ENCODE results near the gene PCAT7. TPM values are rescaled to one million over a fixed set of nuclear protein-coding genes. Genes with fewer than 3 reads are reported as not detected.

Gene PCAT7
- total RNA-seq, 1 experiment from 2014 or later = 4.0 TPM

DNA sequence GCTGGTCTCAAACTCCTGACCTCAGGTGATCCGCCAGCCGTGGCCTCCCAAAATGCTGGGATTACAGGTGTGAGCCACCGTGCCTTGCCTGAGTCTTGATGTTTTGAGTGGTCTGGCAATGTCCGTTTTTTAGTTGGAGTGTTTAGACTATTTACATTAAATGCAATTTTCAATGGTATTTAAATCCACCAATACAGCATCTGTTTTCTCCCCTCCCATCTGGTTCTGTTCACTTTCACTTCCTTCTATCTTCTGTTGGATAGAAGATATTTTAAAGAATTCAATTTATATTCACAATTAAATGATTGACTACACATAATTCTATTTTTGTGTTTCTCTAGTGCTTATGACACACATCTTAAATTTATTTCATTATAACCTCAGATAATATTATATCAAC is 26.0 kb upstream of the PCAT7 start:
- no peak overlapping the region for H2BK120ac ChIP-seq (ENCODE audit: low read depth, low read length, poor library complexity, severe bottlenecking)
- H3K56ac ChIP-seq (ENCODE audit: insufficient read length, low read depth, low read length) = no peak overlapping the region
- no peak overlapping the region for H3K18ac ChIP-seq (ENCODE audit: insufficient read length, low read depth, low read length)
- no peak overlapping the region for H3K4me2 ChIP-seq (ENCODE audit: insufficient read depth, insufficient read length, low read length)
- no peaks in the 10 kb centered on the region for H3K9me3 ChIP-seq (ENCODE audit: control insufficient read depth, low read depth, low read length)
- no peak overlapping the region for H3K9ac ChIP-seq (ENCODE audit: extremely low read depth, insufficient read length, low read length)
- H2BK20ac ChIP-seq (ENCODE audit: low read depth, low read length, poor library complexity, severe bottlenecking) = no peak overlapping the region
- H3K4me1 ChIP-seq (ENCODE audit: insufficient read depth, low read length) = no peaks in the 10 kb centered on the region
- H2BK12ac ChIP-seq (ENCODE audit: insufficient read length, low read depth, low read length) = no peak overlapping the region
- Mint-ChIP-seq H3K27ac (no peak overlapping the region), H3K4me3 (no peak overlapping the region), H3K27me3 (ENCODE audit: low read depth) (no peaks in the 10 kb centered on the region), H3K9me3 (no peaks in the 10 kb centered on the region), H3K36me3 (ENCODE audit: insufficient read depth in 1 of 3, low read depth in 3 of 3) (no peaks in the 10 kb centered on the region; a peak in 1 of 7 replicates), H3K4me1 (no peaks in the 10 kb centered on the region)
- H3T11ph ChIP-seq (ENCODE audit: low read length) = no peak overlapping the region
- H3K14ac ChIP-seq (ENCODE audit: insufficient read depth, low read length) = no peak overlapping the region
- H4K5ac ChIP-seq (ENCODE audit: insufficient read length, low read depth, low read length) = no peak overlapping the region
- no peak overlapping the region for H3K27ac ChIP-seq (ENCODE audit: insufficient read length, low read depth, low read length)
- no peak overlapping the region for H3K4ac ChIP-seq (ENCODE audit: low read depth, low read length)
- H2AK5ac ChIP-seq (ENCODE audit: insufficient read length, low read length) = no peak overlapping the region
- no peaks in the 10 kb centered on the region for H3K23me2 ChIP-seq (ENCODE audit: insufficient read length, low read depth, low read length, poor library complexity, severe bottlenecking)
- H4K91ac ChIP-seq (ENCODE audit: insufficient read length, low read depth, low read length) = no peak overlapping the region
- WGBS (ENCODE audit: extremely low coverage, insufficient read length, low lambda C conversion rate) = no CpG with 5 or more reads among the region's 4 CpGs
- no peaks in the 10 kb centered on the region for H4K20me1 ChIP-seq (ENCODE audit: control insufficient read depth, insufficient read depth, insufficient read length)
- TF ChIP-seq, protein P1, sequence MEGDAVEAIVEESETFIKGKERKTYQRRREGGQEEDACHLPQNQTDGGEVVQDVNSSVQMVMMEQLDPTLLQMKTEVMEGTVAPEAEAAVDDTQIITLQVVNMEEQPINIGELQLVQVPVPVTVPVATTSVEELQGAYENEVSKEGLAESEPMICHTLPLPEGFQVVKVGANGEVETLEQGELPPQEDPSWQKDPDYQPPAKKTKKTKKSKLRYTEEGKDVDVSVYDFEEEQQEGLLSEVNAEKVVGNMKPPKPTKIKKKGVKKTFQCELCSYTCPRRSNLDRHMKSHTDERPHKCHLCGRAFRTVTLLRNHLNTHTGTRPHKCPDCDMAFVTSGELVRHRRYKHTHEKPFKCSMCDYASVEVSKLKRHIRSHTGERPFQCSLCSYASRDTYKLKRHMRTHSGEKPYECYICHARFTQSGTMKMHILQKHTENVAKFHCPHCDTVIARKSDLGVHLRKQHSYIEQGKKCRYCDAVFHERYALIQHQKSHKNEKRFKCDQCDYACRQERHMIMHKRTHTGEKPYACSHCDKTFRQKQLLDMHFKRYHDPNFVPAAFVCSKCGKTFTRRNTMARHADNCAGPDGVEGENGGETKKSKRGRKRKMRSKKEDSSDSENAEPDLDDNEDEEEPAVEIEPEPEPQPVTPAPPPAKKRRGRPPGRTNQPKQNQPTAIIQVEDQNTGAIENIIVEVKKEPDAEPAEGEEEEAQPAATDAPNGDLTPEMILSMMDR (conservative IDR thresholded peaks at IDR 0.05) = no peak
- no peaks in the 10 kb centered on the region for H3K27me3 ChIP-seq (ENCODE audit: insufficient read depth, low read length)
- no peak overlapping the region for H2BK15ac ChIP-seq (ENCODE audit: low read depth, low read length)
- no peak overlapping the region for H2BK5ac ChIP-seq (ENCODE audit: insufficient read length, low read length)
- no peak overlapping the region for H3K23ac ChIP-seq (ENCODE audit: insufficient read length, low read depth, low read length)
- no peak overlapping the region for H2AFZ ChIP-seq (ENCODE audit: low read length)
- H3K79me1 ChIP-seq (ENCODE audit: insufficient read depth, low read depth, low read length, poor library complexity, severe bottlenecking) = no peaks in the 10 kb centered on the region
- no peaks in the 10 kb centered on the region for H3K79me2 ChIP-seq (ENCODE audit: insufficient read depth, low read length)
- DNase-seq = no peak
- no peak overlapping the region for H4K8ac ChIP-seq (replicated peaks; ENCODE audit: insufficient read length, low read depth, low read length)
